Osteocyte (in vitro differentiated cells): ENCODE results near the gene ERP44. TPM values are rescaled to one million over a fixed set of nuclear protein-coding genes. Genes with fewer than 3 reads are reported as not detected.

Experiments used
- DNase-seq: peaks from one replicate; pipeline ENCODE4 v3.0.0; 2021; ENCODE audit warnings: mixed read lengths; ENCODE audit not compliant: unreplicated experiment; ENCODE audit errors: extremely low spot score
- H3K27ac Mint-ChIP-seq: one replicate; pipeline ENCODE4 v1.8.0; 2021; ENCODE audit warnings: mild to moderate bottlenecking, mixed read lengths; ENCODE audit not compliant: unreplicated experiment
- H3K27me3 Mint-ChIP-seq: one replicate; pipeline ENCODE4 v1.8.0; 2021; ENCODE audit warnings: mixed read lengths; ENCODE audit not compliant: unreplicated experiment
- H3K36me3 Mint-ChIP-seq: one replicate; pipeline ENCODE4 v1.8.0; 2021; ENCODE audit warnings: mixed read lengths; ENCODE audit not compliant: unreplicated experiment
- H3K4me1 Mint-ChIP-seq: one replicate; pipeline ENCODE4 v1.8.0; 2021; ENCODE audit warnings: mixed read lengths; ENCODE audit not compliant: unreplicated experiment
- H3K4me3 Mint-ChIP-seq: one replicate; pipeline ENCODE4 v1.8.0; 2021; ENCODE audit warnings: mild to moderate bottlenecking, moderate library complexity, mixed read lengths; ENCODE audit not compliant: unreplicated experiment
- H3K9me3 Mint-ChIP-seq: one replicate; pipeline ENCODE4 v1.8.0; 2021; ENCODE audit warnings: mixed read lengths; ENCODE audit not compliant: unreplicated experiment
- total RNA-seq: library from RNA; stranded (reverse); gene quantifications from 2 replicates; pipeline ENCODE4 v1.2.1, GENCODE V29; 2021
- TF ChIP-seq, protein P1 (sequence below): fragments of 200-600 bp; sonication (generic); IDR thresholded peaks from 2 replicates; pipeline ENCODE4 v1.5.0; 2021; ENCODE audit warnings: antibody characterized with exemption, mild to moderate bottlenecking, moderate library complexity

ERP44 gene
- total RNA-seq, 1 donor from 2014 or later, result 24.7 TPM

DNA sequence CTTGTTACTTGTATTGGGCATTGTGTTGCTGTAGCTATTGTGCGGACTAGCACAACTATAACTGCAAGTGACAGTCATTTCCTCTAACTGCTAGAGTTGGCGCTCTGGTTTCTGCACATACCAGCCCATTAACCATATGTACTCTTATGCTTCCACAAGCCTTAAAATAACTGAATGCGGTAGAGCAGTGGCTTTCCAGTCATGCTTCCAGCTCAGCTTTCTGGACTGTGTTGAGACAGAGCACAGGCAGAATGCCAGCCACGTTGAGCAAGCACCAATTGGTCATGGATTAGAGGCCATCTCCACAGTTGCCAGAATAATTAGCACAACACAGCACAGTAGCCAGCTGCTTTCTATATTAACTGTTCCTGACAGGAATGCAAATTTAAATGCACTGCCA lies 12.4 kb upstream of the ERP44 start:
- Mint-ChIP-seq H3K27me3 (no peaks in the 10 kb centered on the region), H3K9me3 (no peaks in the 10 kb centered on the region), H3K4me3 (no peak overlapping the region), H3K36me3 (peaks cover 12% of the 10 kb centered on the region), H3K4me1 (peaks cover 5% of the 10 kb centered on the region), H3K27ac (no peak overlapping the region)
- TF ChIP-seq, protein P1, sequence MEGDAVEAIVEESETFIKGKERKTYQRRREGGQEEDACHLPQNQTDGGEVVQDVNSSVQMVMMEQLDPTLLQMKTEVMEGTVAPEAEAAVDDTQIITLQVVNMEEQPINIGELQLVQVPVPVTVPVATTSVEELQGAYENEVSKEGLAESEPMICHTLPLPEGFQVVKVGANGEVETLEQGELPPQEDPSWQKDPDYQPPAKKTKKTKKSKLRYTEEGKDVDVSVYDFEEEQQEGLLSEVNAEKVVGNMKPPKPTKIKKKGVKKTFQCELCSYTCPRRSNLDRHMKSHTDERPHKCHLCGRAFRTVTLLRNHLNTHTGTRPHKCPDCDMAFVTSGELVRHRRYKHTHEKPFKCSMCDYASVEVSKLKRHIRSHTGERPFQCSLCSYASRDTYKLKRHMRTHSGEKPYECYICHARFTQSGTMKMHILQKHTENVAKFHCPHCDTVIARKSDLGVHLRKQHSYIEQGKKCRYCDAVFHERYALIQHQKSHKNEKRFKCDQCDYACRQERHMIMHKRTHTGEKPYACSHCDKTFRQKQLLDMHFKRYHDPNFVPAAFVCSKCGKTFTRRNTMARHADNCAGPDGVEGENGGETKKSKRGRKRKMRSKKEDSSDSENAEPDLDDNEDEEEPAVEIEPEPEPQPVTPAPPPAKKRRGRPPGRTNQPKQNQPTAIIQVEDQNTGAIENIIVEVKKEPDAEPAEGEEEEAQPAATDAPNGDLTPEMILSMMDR, result no peak
- no peak for DNase-seq

DNA sequence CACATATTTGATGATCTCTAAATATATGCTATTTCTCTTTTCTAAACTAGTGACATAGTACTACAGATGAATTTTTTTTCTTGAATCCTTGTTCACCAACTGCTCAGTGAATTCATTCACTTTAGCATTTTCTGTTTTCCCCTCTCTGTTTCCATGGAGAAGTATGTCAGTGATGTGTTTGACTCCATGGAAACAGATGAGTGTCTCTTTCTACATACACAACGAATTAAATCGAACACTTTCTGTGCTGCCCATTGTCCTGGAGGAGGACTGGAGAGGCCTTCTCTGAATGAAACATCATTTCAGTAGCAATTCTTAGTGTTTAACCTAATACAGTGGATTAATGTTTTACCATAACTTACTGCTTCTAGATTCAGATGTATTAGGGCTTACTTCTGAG lies 9.8 kb upstream of the ERP44 start:
- H3K27ac Mint-ChIP-seq, result no peak overlapping the region
- H3K4me1 Mint-ChIP-seq, result peaks cover 3% of the 10 kb centered on the region
- TF ChIP-seq, protein P1, result no peak
- peaks cover 16% of the 10 kb centered on the region for H3K36me3 Mint-ChIP-seq
- H3K27me3 Mint-ChIP-seq, result no peaks in the 10 kb centered on the region
- H3K9me3 Mint-ChIP-seq, result no peaks in the 10 kb centered on the region
- no peak overlapping the region for H3K4me3 Mint-ChIP-seq
- no peak for DNase-seq

DNA sequence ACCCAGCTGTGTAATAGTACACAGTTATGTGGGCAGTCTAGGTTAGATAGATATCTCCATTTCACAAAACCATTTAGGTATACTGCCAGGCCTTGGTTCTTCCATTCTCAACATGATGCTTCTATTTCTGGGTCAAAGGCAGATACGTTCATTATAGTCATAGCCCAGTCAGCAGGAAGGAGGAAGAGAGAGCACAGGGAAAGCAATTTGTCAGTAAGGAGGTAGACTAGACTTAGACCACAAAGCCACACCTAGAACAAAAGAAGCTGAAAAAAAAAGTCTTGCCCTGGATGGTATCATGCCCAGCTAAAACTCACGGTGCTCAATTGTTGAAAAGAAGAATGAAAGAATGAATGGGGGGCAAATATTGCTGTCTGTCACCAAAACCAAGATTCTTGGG lies 7.8 kb upstream of the ERP44 start:
- Mint-ChIP-seq H3K27me3 (no peaks in the 10 kb centered on the region), H3K9me3 (no peaks in the 10 kb centered on the region), H3K27ac (no peak overlapping the region), H3K4me3 (no peak overlapping the region), H3K36me3 (peaks cover 13% of the 10 kb centered on the region), H3K4me1 (peaks cover 1% of the 10 kb centered on the region)
- no peak for DNase-seq
- TF ChIP-seq, protein P1, result no peak

DNA sequence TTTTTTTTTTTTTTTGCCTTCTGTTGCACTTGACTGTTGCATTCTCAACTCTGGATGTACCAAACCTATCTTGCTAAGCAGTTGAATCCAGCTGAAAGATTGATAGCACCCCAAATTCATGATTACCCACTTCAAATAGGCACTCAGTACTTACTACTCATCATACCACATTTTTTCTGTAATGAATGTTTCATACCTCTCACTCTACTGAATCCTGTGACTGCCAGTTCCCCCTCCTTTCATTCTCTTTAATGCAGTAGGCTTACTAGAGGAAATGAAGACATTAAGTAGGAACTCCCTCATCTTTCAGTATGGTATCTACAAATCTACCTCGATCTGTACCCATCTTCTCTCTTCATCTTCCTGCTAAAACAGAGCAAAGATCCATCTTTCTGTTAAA lies 7.1 kb upstream of the ERP44 start:
- H3K27ac Mint-ChIP-seq, result no peak overlapping the region
- no peaks in the 10 kb centered on the region for H3K27me3 Mint-ChIP-seq
- no peak for DNase-seq
- H3K9me3 Mint-ChIP-seq, result no peaks in the 10 kb centered on the region
- TF ChIP-seq, protein P1, result no peak
- H3K4me3 Mint-ChIP-seq, result no peak overlapping the region
- peaks cover 16% of the 10 kb centered on the region for H3K36me3 Mint-ChIP-seq
- H3K4me1 Mint-ChIP-seq, result peaks cover under 1% of the 10 kb centered on the region

DNA sequence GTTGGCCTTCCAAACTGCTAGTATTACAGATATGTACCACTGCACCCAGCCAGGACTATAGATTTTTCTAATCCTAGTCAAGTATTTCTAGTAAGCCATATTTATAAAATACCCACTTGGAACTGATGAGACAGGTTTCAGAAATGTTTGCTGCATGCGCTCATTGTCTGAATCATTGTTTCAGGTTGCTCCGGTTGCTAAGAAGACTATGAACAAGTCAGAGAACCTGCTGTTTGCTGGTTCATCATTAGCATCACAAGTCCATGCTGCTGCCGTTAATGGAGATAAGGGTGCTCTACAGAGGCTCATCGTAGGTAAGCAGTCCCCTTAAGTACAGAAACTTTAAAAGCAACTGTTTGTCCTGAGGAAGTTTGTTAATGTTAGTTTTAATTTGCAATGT lies 5.5 kb upstream of the ERP44 start:
- Mint-ChIP-seq H3K27ac (no peak overlapping the region), H3K9me3 (no peaks in the 10 kb centered on the region), H3K4me3 (no peak overlapping the region), H3K27me3 (no peaks in the 10 kb centered on the region), H3K36me3 (peaks cover 13% of the 10 kb centered on the region), H3K4me1 (peaks cover 6% of the 10 kb centered on the region)
- TF ChIP-seq, protein P1, result no peak
- no peak for DNase-seq
